Measurements from ENCODE around the gene MS4A15.

Gene MS4A15

GRCh38 chr11:60776167-60776566 is 19.5 kb downstream of the MS4A15 start:
- H3K4me1 ChIP-seq (ENCODE audit: control insufficient read depth, insufficient read depth, low read length), result peaks cover 8% of the 10 kb centered on the region
- H3K27ac ChIP-seq (ENCODE audit: low read length), result no peak overlapping the region
- no peaks in the 10 kb centered on the region for H3K27me3 ChIP-seq (ENCODE audit: control insufficient read depth in 1 of 2, insufficient read depth in 2 of 2, low read length in 2 of 2)
- H3K4me3 ChIP-seq (ENCODE audit: low read length in 2 of 2), result no peak overlapping the region
- H3K36me3 ChIP-seq (ENCODE audit: control insufficient read depth in 2 of 2, insufficient read depth in 2 of 2, low read length in 2 of 2), result no peaks in the 10 kb centered on the region
- H3K9ac ChIP-seq (ENCODE audit: low read length in 2 of 2), result no peak overlapping the region
- H3K9me3 ChIP-seq (ENCODE audit: control insufficient read depth in 2 of 2, low read length in 2 of 2), result no peaks in the 10 kb centered on the region

GRCh38 chr11:60777106-60777505 is 20.4 kb downstream of the MS4A15 start:
- no peak overlapping the region for H3K27ac ChIP-seq (ENCODE audit: low read length)
- no peaks in the 10 kb centered on the region for H3K36me3 ChIP-seq (ENCODE audit: control insufficient read depth in 2 of 2, insufficient read depth in 2 of 2, low read length in 2 of 2)

GRCh38 chr11:60777572-60777971 is 20.9 kb downstream of the MS4A15 start:
- H3K27me3 ChIP-seq (ENCODE audit: control insufficient read depth in 1 of 2, insufficient read depth in 2 of 2, low read length in 2 of 2), result no peaks in the 10 kb centered on the region
- no peak overlapping the region for H3K27ac ChIP-seq (ENCODE audit: low read length)
- no peaks in the 10 kb centered on the region for H3K9me3 ChIP-seq (ENCODE audit: control insufficient read depth in 2 of 2, low read length in 2 of 2)
- no peak overlapping the region for H3K9ac ChIP-seq (ENCODE audit: low read length in 2 of 2)
- no peak overlapping the region for H3K4me3 ChIP-seq (ENCODE audit: low read length in 2 of 2)
- H3K4me1 ChIP-seq (ENCODE audit: control insufficient read depth, insufficient read depth, low read length), result peaks cover 8% of the 10 kb centered on the region
- H3K36me3 ChIP-seq (ENCODE audit: control insufficient read depth in 2 of 2, insufficient read depth in 2 of 2, low read length in 2 of 2), result no peaks in the 10 kb centered on the region

More at GRCh38 chr11:60777106-60777505, 20.4 kb downstream of the MS4A15 start:
- Histone ChIP-seq H3K9ac (ENCODE audit: low read length in 2 of 2) (no peak overlapping the region), H3K9me3 (ENCODE audit: control insufficient read depth in 2 of 2, low read length in 2 of 2) (no peaks in the 10 kb centered on the region), H3K4me1 (ENCODE audit: control insufficient read depth, insufficient read depth, low read length) (peaks cover 8% of the 10 kb centered on the region), H3K4me3 (ENCODE audit: low read length in 2 of 2) (no peak overlapping the region), H3K27me3 (ENCODE audit: control insufficient read depth in 1 of 2, insufficient read depth in 2 of 2, low read length in 2 of 2) (no peaks in the 10 kb centered on the region)

GRCh38 chr11:60780065-60780464 is 23.4 kb downstream of the MS4A15 start:
- Histone ChIP-seq H3K27ac (ENCODE audit: low read length) (no peak overlapping the region), H3K36me3 (ENCODE audit: control insufficient read depth in 2 of 2, insufficient read depth in 2 of 2, low read length in 2 of 2) (no peaks in the 10 kb centered on the region), H3K9ac (ENCODE audit: low read length in 2 of 2) (no peak overlapping the region), H3K9me3 (ENCODE audit: control insufficient read depth in 2 of 2, low read length in 2 of 2) (no peaks in the 10 kb centered on the region), H3K4me3 (ENCODE audit: low read length in 2 of 2) (no peak overlapping the region), H3K27me3 (ENCODE audit: control insufficient read depth in 1 of 2, insufficient read depth in 2 of 2, low read length in 2 of 2) (no peaks in the 10 kb centered on the region), H3K4me1 (ENCODE audit: control insufficient read depth, insufficient read depth, low read length) (peaks cover 8% of the 10 kb centered on the region)

GRCh38 chr11:60780774-60781173 is 24.1 kb downstream of the MS4A15 start:
- no peaks in the 10 kb centered on the region for H3K27me3 ChIP-seq (ENCODE audit: control insufficient read depth in 1 of 2, insufficient read depth in 2 of 2, low read length in 2 of 2)
- H3K27ac ChIP-seq (ENCODE audit: low read length), result no peak overlapping the region
- no peaks in the 10 kb centered on the region for H3K36me3 ChIP-seq (ENCODE audit: control insufficient read depth in 2 of 2, insufficient read depth in 2 of 2, low read length in 2 of 2)
- no peaks in the 10 kb centered on the region for H3K9me3 ChIP-seq (ENCODE audit: control insufficient read depth in 2 of 2, low read length in 2 of 2)
- H3K4me1 ChIP-seq (ENCODE audit: control insufficient read depth, insufficient read depth, low read length), result peaks cover 3% of the 10 kb centered on the region
- no peak overlapping the region for H3K9ac ChIP-seq (ENCODE audit: low read length in 2 of 2)
- H3K4me3 ChIP-seq (ENCODE audit: low read length in 2 of 2), result no peak overlapping the region

GRCh38 chr11:60781286-60781980 is 24.8 kb downstream of the MS4A15 start:
- no peaks in the 10 kb centered on the region for H3K9me3 ChIP-seq (ENCODE audit: control insufficient read depth in 2 of 2, low read length in 2 of 2)
- H3K9ac ChIP-seq (ENCODE audit: low read length in 2 of 2), result no peak overlapping the region
- H3K4me1 ChIP-seq (ENCODE audit: control insufficient read depth, insufficient read depth, low read length), result no peaks in the 10 kb centered on the region
- H3K27me3 ChIP-seq (ENCODE audit: control insufficient read depth in 1 of 2, insufficient read depth in 2 of 2, low read length in 2 of 2), result no peaks in the 10 kb centered on the region
- no peaks in the 10 kb centered on the region for H3K36me3 ChIP-seq (ENCODE audit: control insufficient read depth in 2 of 2, insufficient read depth in 2 of 2, low read length in 2 of 2)
- H3K4me3 ChIP-seq (ENCODE audit: low read length in 2 of 2), result no peak overlapping the region
- H3K27ac ChIP-seq (ENCODE audit: low read length), result no peak overlapping the region

- Histone ChIP-seq H3K9ac (ENCODE audit: low read length in 2 of 2) (no peak overlapping the region), H3K27ac (ENCODE audit: low read length) (no peak overlapping the region), H3K9me3 (ENCODE audit: control insufficient read depth in 2 of 2, low read length in 2 of 2) (no peaks in the 10 kb centered on the region), H3K4me1 (ENCODE audit: control insufficient read depth, insufficient read depth, low read length) (peaks cover 2% of the 10 kb centered on the region), H3K4me3 (ENCODE audit: low read length in 2 of 2) (no peak overlapping the region), H3K36me3 (ENCODE audit: control insufficient read depth in 2 of 2, insufficient read depth in 2 of 2, low read length in 2 of 2) (no peaks in the 10 kb centered on the region), H3K27me3 (ENCODE audit: control insufficient read depth in 1 of 2, insufficient read depth in 2 of 2, low read length in 2 of 2) (no peaks in the 10 kb centered on the region)
These were observed 25.3 kb downstream of the MS4A15 start for GRCh38 chr11:60781981-60782316.

GRCh38 chr11:60782393-60783140 is 25.9 kb downstream of the MS4A15 start:
- H3K27me3 ChIP-seq (ENCODE audit: control insufficient read depth in 1 of 2, insufficient read depth in 2 of 2, low read length in 2 of 2), result no peaks in the 10 kb centered on the region
- H3K9ac ChIP-seq (ENCODE audit: low read length in 2 of 2), result no peak overlapping the region
- no peaks in the 10 kb centered on the region for H3K36me3 ChIP-seq (ENCODE audit: control insufficient read depth in 2 of 2, insufficient read depth in 2 of 2, low read length in 2 of 2)
- H3K4me3 ChIP-seq (ENCODE audit: low read length in 2 of 2), result no peak overlapping the region
- no peak overlapping the region for H3K27ac ChIP-seq (ENCODE audit: low read length)
- no peaks in the 10 kb centered on the region for H3K9me3 ChIP-seq (ENCODE audit: control insufficient read depth in 2 of 2, low read length in 2 of 2)
- H3K4me1 ChIP-seq (ENCODE audit: control insufficient read depth, insufficient read depth, low read length), result peaks cover 5% of the 10 kb centered on the region

- Histone ChIP-seq H3K27ac (ENCODE audit: low read length) (no peak overlapping the region), H3K36me3 (ENCODE audit: control insufficient read depth in 2 of 2, insufficient read depth in 2 of 2, low read length in 2 of 2) (no peaks in the 10 kb centered on the region), H3K4me3 (ENCODE audit: low read length in 2 of 2) (no peak overlapping the region), H3K27me3 (ENCODE audit: control insufficient read depth in 1 of 2, insufficient read depth in 2 of 2, low read length in 2 of 2) (no peaks in the 10 kb centered on the region), H3K9ac (ENCODE audit: low read length in 2 of 2) (no peak overlapping the region), H3K9me3 (ENCODE audit: control insufficient read depth in 2 of 2, low read length in 2 of 2) (no peaks in the 10 kb centered on the region), H3K4me1 (ENCODE audit: control insufficient read depth, insufficient read depth, low read length) (peaks cover 5% of the 10 kb centered on the region)
These were observed 26.4 kb downstream of the MS4A15 start for GRCh38 chr11:60783141-60783484.

GRCh38 chr11:60783911-60784310 is 27.2 kb downstream of the MS4A15 start:
- H3K27ac ChIP-seq (ENCODE audit: low read length), result no peak overlapping the region
- no peaks in the 10 kb centered on the region for H3K9me3 ChIP-seq (ENCODE audit: control insufficient read depth in 2 of 2, low read length in 2 of 2)
- H3K4me1 ChIP-seq (ENCODE audit: control insufficient read depth, insufficient read depth, low read length), result peaks cover 5% of the 10 kb centered on the region
- H3K4me3 ChIP-seq (ENCODE audit: low read length in 2 of 2), result no peak overlapping the region
- no peak overlapping the region for H3K9ac ChIP-seq (ENCODE audit: low read length in 2 of 2)
- H3K36me3 ChIP-seq (ENCODE audit: control insufficient read depth in 2 of 2, insufficient read depth in 2 of 2, low read length in 2 of 2), result no peaks in the 10 kb centered on the region
- H3K27me3 ChIP-seq (ENCODE audit: control insufficient read depth in 1 of 2, insufficient read depth in 2 of 2, low read length in 2 of 2), result no peaks in the 10 kb centered on the region

- peaks cover 5% of the 10 kb centered on the region for H3K4me1 ChIP-seq (ENCODE audit: control insufficient read depth, insufficient read depth, low read length)
- no peak within 1 kb of the TSS for H3K4me3 ChIP-seq (ENCODE audit: low read length in 2 of 2)
- no peak within 1 kb of the TSS for H3K9ac ChIP-seq (ENCODE audit: low read length in 2 of 2)
- H3K9me3 ChIP-seq (ENCODE audit: control insufficient read depth in 2 of 2, low read length in 2 of 2), result no peaks in the 10 kb centered on the region
- no peaks in the 10 kb centered on the region for H3K27me3 ChIP-seq (ENCODE audit: control insufficient read depth in 1 of 2, insufficient read depth in 2 of 2, low read length in 2 of 2)
- no peaks in the 10 kb centered on the region for H3K36me3 ChIP-seq (ENCODE audit: control insufficient read depth in 2 of 2, insufficient read depth in 2 of 2, low read length in 2 of 2)
- H3K27ac ChIP-seq (ENCODE audit: low read length), result no peak within 1 kb of the TSS
These were observed 28.5 kb downstream of the MS4A15 start, which contains the start of gene MS4A10 for GRCh38 chr11:60785136-60785535. MS4A10 (plus strand) TSS chr11:60785333; CDS start chr11:60790336, 5,003 bp downstream.
